ENCODE results near the gene ADA.
A peak's percentile ranks its signal among the peaks of the same experiment; 100 is the strongest.

Gene ADA

DNA sequence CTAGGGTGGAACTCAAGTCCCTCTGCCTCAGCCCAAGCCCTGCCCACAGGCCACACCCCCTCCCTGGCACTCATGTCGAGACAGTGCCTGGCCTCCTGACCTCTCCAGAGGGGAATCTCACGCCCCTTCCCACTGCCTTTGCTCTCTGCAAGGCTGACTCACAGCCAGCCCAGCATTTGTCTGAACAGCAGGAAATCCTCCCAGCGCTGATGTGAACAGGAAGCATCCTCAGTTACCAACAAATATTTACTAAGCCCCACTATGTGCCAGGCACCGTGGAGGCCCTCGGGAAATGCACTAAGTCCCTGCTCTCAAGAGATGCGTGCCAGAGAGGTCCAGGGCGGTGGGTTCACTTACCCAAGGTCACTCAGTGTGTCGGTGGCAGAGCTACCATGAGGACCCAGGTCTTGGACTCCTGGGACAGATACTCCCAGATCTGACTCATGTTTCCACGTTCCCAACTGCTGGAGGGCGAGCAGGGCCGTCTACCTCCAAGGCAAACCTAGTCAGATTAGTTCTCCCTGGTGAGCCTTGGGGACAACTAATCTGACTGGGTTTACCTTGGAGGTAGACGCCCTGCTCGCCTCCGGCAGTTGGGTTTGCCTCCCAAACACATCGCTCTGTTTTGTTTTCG is 7.8 kb downstream of the ADA start:
- DNase-seq, result no peak

DNA sequence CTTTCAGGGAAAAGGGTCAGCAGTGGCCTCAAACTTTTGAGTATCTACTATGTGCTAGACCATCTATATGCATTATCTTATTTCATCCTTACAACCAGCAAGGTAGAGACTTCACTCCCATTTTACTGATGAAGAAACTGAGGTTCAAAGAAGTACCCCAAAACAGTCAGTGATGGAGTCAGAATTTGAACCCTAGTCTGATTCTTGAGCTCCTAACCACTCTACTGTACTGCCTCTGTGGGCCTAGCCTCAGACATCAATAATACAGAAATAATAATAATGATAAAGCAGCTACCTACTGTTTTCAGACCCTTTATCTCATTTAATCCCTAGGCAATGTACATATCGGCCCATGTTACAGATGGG is 8.4 kb downstream of the ADA start:
- DNase-seq, result no peak

- peak; percentile 87 for DNase-seq
Observed at GRCh38 chr20:44642203-44643153, 9.0 kb downstream of the ADA start.

GRCh38 chr20:44641325-44641724 is 10.2 kb downstream of the ADA start:
- DNase-seq, result no peak

- DNase-seq, result no peak
Observed at GRCh38 chr20:44640522-44640921, 11.0 kb downstream of the ADA start.

GRCh38 chr20:44637522-44638372 is 13.8 kb downstream of the ADA start:
- no peak for DNase-seq

- no peak for DNase-seq
Observed at GRCh38 chr20:44637042-44637441, 14.5 kb downstream of the ADA start.

DNA sequence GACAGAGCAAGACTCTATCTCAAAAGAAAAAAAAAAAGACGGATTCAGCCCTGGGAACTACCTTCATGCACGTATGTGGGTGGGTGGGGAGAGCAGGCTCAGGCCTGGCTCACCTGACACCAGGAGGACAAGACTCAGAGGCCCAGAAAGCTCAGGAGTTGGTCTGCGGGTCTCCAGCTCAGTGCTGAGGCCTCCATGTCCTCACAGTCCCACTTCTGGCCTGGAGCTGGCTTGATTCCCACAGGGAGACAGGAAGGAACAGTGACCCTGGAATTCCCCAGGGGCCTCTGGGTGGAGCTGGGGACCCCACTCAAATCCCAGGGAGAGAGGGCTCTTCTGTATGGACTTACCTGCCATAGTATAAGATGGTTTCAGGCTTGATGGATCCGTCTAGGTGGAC is 15.6 kb downstream of the ADA start:
- DNase-seq, result no peak

GRCh38 chr20:44633872-44634600 is 17.5 kb downstream of the ADA start:
- no peak for DNase-seq

DNA sequence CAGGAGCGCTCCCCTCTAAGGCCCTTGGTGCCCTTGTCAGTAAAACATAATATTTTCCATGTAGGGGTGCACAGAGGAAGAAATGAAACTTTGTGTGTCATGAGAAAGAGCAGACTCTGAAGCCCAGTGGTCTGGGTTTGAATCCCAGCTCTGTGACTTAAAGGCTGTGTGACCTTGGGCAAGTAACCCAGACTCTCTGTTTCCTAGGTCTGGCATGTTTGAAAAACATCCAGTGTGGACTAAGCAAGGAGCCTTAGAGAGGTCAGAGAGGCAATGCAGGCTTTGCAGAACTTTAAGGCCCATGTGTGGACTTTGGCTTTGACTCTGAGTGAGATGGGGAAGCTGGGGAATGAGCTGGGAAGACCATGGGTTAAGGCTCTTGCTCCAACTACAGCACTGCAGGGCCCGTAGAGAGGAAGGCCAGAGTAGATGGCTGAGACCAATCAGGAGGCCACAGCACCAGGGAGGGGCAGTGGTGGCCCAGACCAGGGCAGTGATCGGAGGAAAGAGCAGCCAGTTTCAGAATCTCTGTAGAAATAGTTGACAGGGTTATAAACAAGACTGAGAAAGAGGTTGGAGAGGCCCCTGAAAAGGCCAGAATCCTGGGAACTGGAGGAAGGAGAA is 18.2 kb downstream of the ADA start:
- no peak for DNase-seq

GRCh38 chr20:44632103-44632752 is 19.3 kb downstream of the ADA start:
- DNase-seq, result no peak

DNA sequence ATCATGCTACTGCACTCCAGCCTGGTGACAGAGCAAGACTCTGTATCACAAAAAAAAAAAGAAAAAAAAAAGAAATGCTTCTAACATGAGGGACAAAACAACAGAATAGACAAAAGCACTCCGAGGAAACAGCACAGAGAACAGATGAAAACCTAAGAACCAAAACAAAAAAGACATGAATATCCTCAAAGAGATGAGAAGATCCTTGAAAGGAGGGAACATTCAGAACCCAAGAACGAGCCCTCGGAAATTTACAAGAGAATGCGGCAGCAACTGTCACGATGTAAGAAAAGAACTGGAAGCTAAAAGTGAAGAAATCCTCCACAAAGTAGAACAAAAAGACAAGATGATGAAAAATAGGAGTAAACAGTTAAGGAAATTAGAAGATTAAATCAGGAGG is 21.2 kb downstream of the ADA start:
- no peak for DNase-seq

- DNase-seq, result no peak
Observed at GRCh38 chr20:44629542-44629941, 22.0 kb downstream of the ADA start.

GRCh38 chr20:44629017-44629385 is 22.5 kb downstream of the ADA start:
- no peak for DNase-seq

- DNase-seq, result no peak
Observed at GRCh38 chr20:44627364-44628010, 24.0 kb downstream of the ADA start.

DNA sequence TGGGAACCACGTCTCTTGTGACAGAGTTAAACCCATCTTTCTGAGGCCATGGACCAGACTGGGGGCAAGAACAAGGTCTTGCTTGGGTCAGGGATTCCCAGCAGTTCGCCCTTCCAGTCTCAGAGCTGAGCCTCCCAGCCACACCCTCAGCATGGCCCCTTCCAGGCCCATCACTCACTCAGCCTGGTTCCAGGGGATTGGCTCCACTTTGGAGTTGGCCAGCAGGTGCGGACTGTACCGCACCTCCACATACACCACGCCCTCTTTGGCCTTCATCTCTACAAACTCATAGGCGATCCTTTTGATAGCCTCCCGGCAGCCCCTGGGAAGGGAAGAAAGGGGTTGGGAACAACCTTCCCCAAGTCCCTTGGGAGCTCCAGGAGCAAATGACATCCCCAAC is 25.2 kb downstream of the ADA start:
- no peak for DNase-seq

DNA sequence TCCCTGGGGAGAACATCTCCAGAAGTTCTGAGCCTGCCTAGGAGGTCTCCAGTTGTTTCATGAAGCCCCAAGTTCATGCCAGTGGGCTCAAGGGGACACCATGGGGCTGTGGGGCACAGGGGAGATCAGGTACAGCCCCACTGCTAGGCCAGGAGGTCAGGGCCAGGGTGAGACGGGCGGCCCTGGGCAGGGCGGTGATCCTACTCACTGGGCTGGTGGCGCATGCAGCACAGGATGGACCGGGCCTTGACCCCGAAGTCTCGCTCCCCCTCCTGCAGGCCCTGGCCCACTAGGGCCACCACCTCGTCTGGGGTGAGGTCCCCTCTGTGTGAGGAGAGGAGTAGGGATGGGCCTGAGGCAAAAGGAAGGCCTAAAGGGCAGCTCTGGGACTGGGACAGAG is 26.1 kb downstream of the ADA start:
- DNase-seq, result no peak

DNA sequence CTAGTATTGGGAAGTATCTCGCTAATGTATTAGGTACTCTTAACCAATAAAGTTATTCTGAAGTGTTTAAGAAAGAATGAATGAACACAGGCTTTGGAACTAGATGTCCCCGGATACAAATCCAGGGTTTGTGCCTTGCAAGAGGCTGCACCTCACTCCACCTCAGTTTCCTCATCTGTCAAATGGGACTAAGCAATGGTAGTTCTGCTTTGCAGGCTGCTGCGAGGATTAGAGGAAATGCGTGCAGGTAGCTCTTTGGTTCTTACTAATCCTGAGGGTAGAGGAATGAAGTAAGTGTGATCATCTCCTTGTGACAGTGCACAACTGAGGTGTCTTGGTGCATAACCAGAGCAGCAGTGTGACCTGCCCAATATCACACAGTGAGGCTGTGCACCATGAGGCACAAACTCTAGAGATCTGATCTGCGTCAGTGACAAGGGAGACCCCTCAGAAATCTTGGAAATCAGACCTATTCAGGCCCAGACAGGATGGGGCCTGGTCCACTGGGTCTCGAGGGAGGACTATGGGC is 26.7 kb downstream of the ADA start:
- no peak for DNase-seq

DNA sequence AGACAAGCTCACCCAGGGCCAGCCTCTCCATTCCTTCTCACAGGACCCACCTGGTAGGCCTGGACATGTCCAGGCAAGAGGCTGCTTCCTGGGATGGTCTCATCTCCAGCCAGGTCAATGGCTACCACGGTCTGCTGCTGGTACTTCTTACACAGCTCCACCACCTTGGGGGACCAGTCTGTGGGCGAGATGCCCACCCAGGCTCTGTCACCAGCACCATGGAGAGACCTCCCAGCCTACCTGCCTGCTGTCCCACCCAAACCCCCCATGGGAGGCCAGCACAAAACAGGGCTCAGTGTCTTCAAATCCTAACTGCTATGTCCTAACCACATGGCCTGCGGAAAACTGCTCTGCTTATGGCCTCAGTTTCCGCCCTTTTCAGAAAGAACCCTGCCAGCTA is 27.3 kb downstream of the ADA start:
- DNase-seq, result no peak

DNA sequence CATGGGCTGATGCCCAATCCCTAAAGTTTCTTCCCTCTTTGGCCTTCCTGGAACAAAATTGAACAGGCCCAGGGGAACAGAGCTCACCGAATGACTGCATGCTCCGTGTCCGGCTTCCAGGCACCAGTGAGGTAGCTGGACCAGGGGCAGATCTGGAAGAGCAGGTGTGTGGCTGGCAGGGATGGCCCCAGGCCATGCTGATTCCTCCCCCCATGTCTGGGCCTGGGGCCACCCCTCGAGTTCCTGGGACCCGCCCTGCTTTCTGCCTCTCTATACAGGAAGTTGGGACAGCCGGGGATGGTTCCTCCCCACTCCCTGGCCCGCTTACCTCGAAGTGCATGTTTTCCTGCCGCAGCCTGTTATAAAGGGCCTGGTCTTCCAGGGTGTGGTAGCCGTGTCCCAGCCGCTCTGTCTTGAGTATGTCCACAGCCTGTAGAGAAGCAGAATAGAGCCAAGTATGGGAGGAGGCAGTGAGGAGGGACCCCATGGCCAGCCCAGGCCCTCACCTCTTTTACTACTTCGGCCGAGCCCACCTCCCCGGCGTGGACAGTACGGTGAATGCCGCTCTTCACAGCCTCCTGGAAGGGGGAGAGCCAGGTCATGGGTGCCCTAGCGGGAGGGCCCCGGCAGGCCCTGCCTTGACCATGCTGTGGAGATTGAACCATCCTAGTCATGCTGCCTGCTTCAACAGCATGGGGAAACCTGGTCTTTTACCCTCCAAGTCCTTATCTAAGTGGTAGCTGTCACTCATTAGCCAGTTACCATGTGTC is 28.8 kb downstream of the ADA start:
- DNase-seq, result no peak

Measured in NCI-H2029 treated with DMSO at 0.1 percent for 48 hours (cell line).